ENCODE results near the gene TRIL. TPM values are rescaled to one million over a fixed set of nuclear protein-coding genes. Genes with fewer than 3 reads are reported as not detected.

The TRIL gene
- total RNA-seq, 4 donors from 2014 or later, result 0.25 to 1.2 (median 0.63) TPM

DNA sequence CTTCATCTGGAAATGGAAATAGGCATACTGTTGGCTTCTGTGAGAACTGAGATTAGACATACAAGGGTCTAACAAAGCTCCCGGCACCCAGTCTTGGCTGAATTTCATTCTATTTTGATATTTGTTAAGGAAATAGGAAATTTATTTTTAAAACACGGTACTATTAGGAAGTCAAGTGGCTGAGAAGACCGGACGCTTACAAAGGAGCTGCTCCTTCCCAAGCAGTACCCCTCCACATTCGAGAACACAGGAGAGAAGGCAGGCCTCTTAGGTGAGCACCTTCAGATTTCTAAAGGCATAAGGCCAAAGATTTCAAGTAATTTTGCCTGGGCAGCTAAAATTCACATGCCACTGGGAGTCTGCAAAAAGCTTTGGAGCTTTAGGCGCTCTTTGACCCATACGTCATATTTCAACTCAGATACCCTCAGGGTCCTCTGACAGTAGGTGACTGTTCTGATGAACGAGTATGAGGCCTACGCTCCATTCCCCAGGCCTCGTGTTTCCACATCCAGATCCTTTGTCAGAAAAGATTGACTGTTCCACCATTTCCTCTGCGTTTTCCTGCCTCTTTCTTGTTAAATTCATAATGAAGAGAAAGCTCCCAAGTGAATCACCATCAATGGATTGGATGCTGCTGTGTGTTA, 17.3 kb downstream of the TRIL start:
- in situ Hi-C loops (cut with MboI; ENCODE audit: low sequenced_read_pairs in 4 of 4), result no loop called here
- H3K27me3 ChIP-seq, result no peaks in the 10 kb centered on the region

GRCh38 chr7:28939844-28940544, 18.1 kb downstream of the TRIL start:
- in situ Hi-C loops (cut with MboI; ENCODE audit: low sequenced_read_pairs in 4 of 4), result no loop called here
- ATAC-seq, result no peak

More for the DNA sequence above, 17.3 kb downstream of the TRIL start:
- TF ChIP-seq CTCF (IDR thresholded peaks at IDR 0.05 in 4 of 5, conservative IDR thresholded peaks at IDR 0.05 in 1 of 5), result no peak
- TF ChIP-seq POLR2A (IDR thresholded peaks at IDR 0.05), result no peak
- no peaks in the 10 kb centered on the region for H3K9me3 ChIP-seq
- DNase-seq, result no peak
- ATAC-seq, result no peak
- H3K4me1 ChIP-seq, result peaks cover 17 to 18% of the 10 kb centered on the region in 2 donors
- no peak overlapping the region for H3K4me3 ChIP-seq
- no peaks in the 10 kb centered on the region for H3K36me3 ChIP-seq
- intact Hi-C loops (cut with DNase I; ENCODE audit: low total_unique reads), result no loop called here
- peak overlapping the region in 1 of 4 donors; percentile 36 for H3K27ac ChIP-seq

DNA sequence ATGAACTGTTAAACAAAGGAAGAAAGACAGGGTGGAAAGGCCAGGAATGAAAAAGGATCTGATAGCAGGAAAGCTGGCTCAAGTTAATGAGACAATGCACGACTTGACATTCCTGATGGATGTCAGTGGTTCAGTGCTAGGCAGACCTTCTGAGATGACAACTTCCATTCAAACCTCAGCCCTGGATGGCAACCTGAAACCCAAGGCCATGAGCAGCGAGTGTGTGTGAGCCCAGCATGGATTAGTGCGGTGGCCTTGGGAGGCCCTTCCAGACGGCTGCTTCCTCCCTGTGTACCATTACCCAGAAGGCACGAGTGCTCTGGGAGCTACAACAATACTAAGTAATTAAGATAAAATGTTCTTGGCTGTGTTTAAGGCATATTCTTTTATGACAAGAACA, 18.8 kb downstream of the TRIL start:
- Histone ChIP-seq H3K36me3 (no peaks in the 10 kb centered on the region), H3K27me3 (no peaks in the 10 kb centered on the region), H3K9me3 (no peaks in the 10 kb centered on the region), H3K27ac (no peak overlapping the region), H3K4me1 (peaks cover 17 to 18% of the 10 kb centered on the region in 2 donors), H3K4me3 (no peak overlapping the region)
- TF ChIP-seq CTCF (IDR thresholded peaks at IDR 0.05 in 4 of 5, conservative IDR thresholded peaks at IDR 0.05 in 1 of 5), result no peak
- TF ChIP-seq POLR2A (IDR thresholded peaks at IDR 0.05), result no peak
- DNase-seq (no peak), ATAC-seq (no peak)
- intact Hi-C loops (cut with DNase I; ENCODE audit: low total_unique reads) (no loop called here), in situ Hi-C loops (cut with MboI; ENCODE audit: low sequenced_read_pairs in 4 of 4) (no loop called here)

More at GRCh38 chr7:28939844-28940544, 18.1 kb downstream of the TRIL start:
- intact Hi-C loops (cut with DNase I; ENCODE audit: low total_unique reads), result no loop called here
- TF ChIP-seq POLR2A (IDR thresholded peaks at IDR 0.05), result no peak
- DNase-seq, result no peak
- H3K36me3 ChIP-seq, result no peaks in the 10 kb centered on the region
- no peaks in the 10 kb centered on the region for H3K9me3 ChIP-seq
- peaks cover 17 to 18% of the 10 kb centered on the region in 2 donors for H3K4me1 ChIP-seq
- no peak overlapping the region for H3K27ac ChIP-seq
- H3K4me3 ChIP-seq, result no peak overlapping the region
- no peaks in the 10 kb centered on the region for H3K27me3 ChIP-seq

DNA sequence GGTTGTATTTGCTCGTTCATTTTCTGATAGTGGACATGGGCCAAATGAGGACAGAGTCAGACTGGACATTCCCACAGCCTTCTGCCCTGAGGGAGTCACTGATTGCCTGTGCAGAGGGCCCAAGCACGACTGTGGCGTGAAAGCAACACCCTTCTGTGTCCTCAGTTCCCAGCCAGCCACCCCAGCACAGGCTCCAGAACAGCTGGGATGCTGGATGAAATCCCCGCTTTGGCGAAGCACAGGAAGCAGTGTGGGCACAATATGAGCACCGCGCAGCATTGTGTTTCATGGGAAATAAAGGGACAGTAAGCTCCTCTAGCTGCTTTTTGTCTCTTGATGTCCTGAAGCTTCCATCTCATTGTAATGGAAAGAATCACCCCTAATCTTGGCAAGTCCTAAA, 20.5 kb downstream of the TRIL start:
- Histone ChIP-seq H3K4me3 (no peak overlapping the region), H3K36me3 (no peaks in the 10 kb centered on the region), H3K4me1 (peaks cover 18 to 23% of the 10 kb centered on the region in 2 donors), H3K27ac (no peak overlapping the region), H3K9me3 (no peaks in the 10 kb centered on the region), H3K27me3 (no peaks in the 10 kb centered on the region)
- in situ Hi-C loops (cut with MboI; ENCODE audit: low sequenced_read_pairs in 4 of 4), result no loop called here
- intact Hi-C loops (cut with DNase I; ENCODE audit: low total_unique reads), result no loop called here
- TF ChIP-seq CTCF (IDR thresholded peaks at IDR 0.05 in 4 of 5, conservative IDR thresholded peaks at IDR 0.05 in 1 of 5), result no peak
- TF ChIP-seq POLR2A (IDR thresholded peaks at IDR 0.05), result no peak
- ATAC-seq (peak in 1 of 2 donors; percentile 11), DNase-seq (no peak)

- ATAC-seq, result no peak
- TF ChIP-seq POLR2A (IDR thresholded peaks at IDR 0.05), result no peak
- TF ChIP-seq CTCF (IDR thresholded peaks at IDR 0.05 in 4 of 5, conservative IDR thresholded peaks at IDR 0.05 in 1 of 5), result no peak
- peaks cover 18 to 23% of the 10 kb centered on the region in 2 donors for H3K4me1 ChIP-seq
- DNase-seq, result no peak
- intact Hi-C loops (cut with DNase I; ENCODE audit: low total_unique reads), result no loop called here
- in situ Hi-C loops (cut with MboI; ENCODE audit: low sequenced_read_pairs in 4 of 4), result no loop called here
- no peaks in the 10 kb centered on the region for H3K36me3 ChIP-seq
- no peaks in the 10 kb centered on the region for H3K9me3 ChIP-seq
- H3K27ac ChIP-seq, result no peak overlapping the region
- no peak overlapping the region for H3K4me3 ChIP-seq
- no peaks in the 10 kb centered on the region for H3K27me3 ChIP-seq
These were observed 21.0 kb downstream of the TRIL start for GRCh38 chr7:28937103-28937502.

All from gastrocnemius medialis (tissue), 4 donors.